CD4-positive, alpha-beta T cell treated with Interleukin-21 for 1 hour (primary cell): ENCODE data around the gene RAMP3.
"Not testable (repeated sequence)": the region's sequence is repeated elsewhere in the genome, so short reads cannot be mapped to it uniquely, and the experiment has no call there.

Experiments used
- DNase-seq: peaks from one replicate; pipeline ENCODE4 v3.0.0-alpha.2; 2020

The RAMP3 gene

GRCh38 chr7:45158471-45158870 lies 880 bp downstream of the RAMP3 start:
- no peak for DNase-seq

- no peak for DNase-seq
Observed at GRCh38 chr7:45159296-45159695, 1.7 kb downstream of the RAMP3 start.

GRCh38 chr7:45160417-45160881 lies 2.9 kb downstream of the RAMP3 start:
- DNase-seq, result no peak

GRCh38 chr7:45161138-45161537 lies 3.5 kb downstream of the RAMP3 start:
- DNase-seq, result no peak

GRCh38 chr7:45161842-45162241 lies 4.3 kb downstream of the RAMP3 start:
- DNase-seq, result no peak

- no peak for DNase-seq
Observed at GRCh38 chr7:45162311-45162845, 4.8 kb downstream of the RAMP3 start.

- no peak for DNase-seq
Observed at GRCh38 chr7:45162943-45163691, 5.5 kb downstream of the RAMP3 start.

GRCh38 chr7:45163692-45164052 lies 6.1 kb downstream of the RAMP3 start:
- no peak for DNase-seq

GRCh38 chr7:45164271-45164670 lies 6.7 kb downstream of the RAMP3 start:
- not testable (repeated sequence) for DNase-seq

- DNase-seq, result no peak
Observed at GRCh38 chr7:45165857-45166256, 8.3 kb downstream of the RAMP3 start.

- no peak for DNase-seq
Observed at GRCh38 chr7:45171946-45172345, 14.4 kb downstream of the RAMP3 start.

GRCh38 chr7:45173596-45174327 lies 16.2 kb downstream of the RAMP3 start:
- no peak for DNase-seq

GRCh38 chr7:45174328-45174610 lies 16.7 kb downstream of the RAMP3 start:
- DNase-seq, result no peak

- DNase-seq, result no peak
Observed at GRCh38 chr7:45174966-45175765, 17.6 kb downstream of the RAMP3 start.

GRCh38 chr7:45176091-45176490 lies 18.5 kb downstream of the RAMP3 start:
- no peak for DNase-seq

- no peak for DNase-seq
Observed at GRCh38 chr7:45176886-45177731, 19.5 kb downstream of the RAMP3 start.

- DNase-seq, result no peak
Observed at GRCh38 chr7:45177801-45178200, 20.2 kb downstream of the RAMP3 start.

- DNase-seq, result no peak
Observed at GRCh38 chr7:45178241-45179225, 20.9 kb downstream of the RAMP3 start.

- no peak for DNase-seq
Observed at GRCh38 chr7:45179666-45180065, 22.1 kb downstream of the RAMP3 start.

- DNase-seq, result no peak
Observed at GRCh38 chr7:45180084-45180986, 22.7 kb downstream of the RAMP3 start.
